HepG2 (cell line): Measurements from ENCODE around the gene TANC1. TPM values are rescaled to one million over a fixed set of nuclear protein-coding genes. Genes with fewer than 3 reads are reported as not detected.

ENCODE experiments used
- ATAC-seq: fragments of 200-7000 bp; cut with Tn5 transposase; 3 replicates; pipeline ENCODE4 v1.9.1; 2020; ENCODE audit warnings: mild to moderate bottlenecking, moderate library complexity
- BruUV-seq: library from RNA; stranded (reverse); fragments of 400-500 nt; replicated peaks from 2 replicates; lab custom pipeline; 2021; lab: Mats Ljungman, UMichigan
- CTCF ChIA-PET: fragments of 300-600 bp; formaldehyde crosslinking; extraction: SDS; loops from one replicate; lab custom pipeline; 2021; ENCODE audit warnings: low total read pairs, inconsistent platforms, low intra/inter-chr PET ratio; lab: Yijun Ruan, JAX
- POLR2A ChIA-PET: fragments of 350-600 bp; sonication (Branson Sonifier 250); formaldehyde crosslinking; loops from one replicate; lab custom pipeline; 2020; ENCODE audit warnings: antibody characterized with exemption, inconsistent platforms; lab: Yijun Ruan, JAX
- DNase-seq: peaks from one replicate; pipeline ENCODE4 v3.0.0-alpha.2; 2015; ENCODE audit warnings: low spot score
- FAIRE-seq: peaks from 3 replicates; lab custom pipeline; 2011; peaks lifted over from hg19 to GRCh38; lab: Jason Lieb, UNC
- H2AFZ ChIP-seq: one replicate; pipeline ENCODE4 v1.6.1; 2011; ENCODE audit warnings: low read length, inconsistent platforms
- H3K27ac ChIP-seq: fragments of 300-600 bp; 3 replicates; pipeline ENCODE4 v1.8.0; 2011; ENCODE audit warnings: mixed run types, mild to moderate bottlenecking, mixed read lengths, low read length, inconsistent platforms; ENCODE audit not compliant: insufficient read depth; ENCODE audit errors: extremely low read length
- H3K27me3 ChIP-seq, 2 experiments: fragments of 200-600 bp in 1 of 2; 2 replicates in 1 of 2; 3 replicates in 1 of 2; pipeline versions ENCODE4 v1.6.0 to v1.8.0; 2011; ENCODE audit warnings: low read length in 2 of 2, mild to moderate bottlenecking in 2 of 2, moderate library complexity in 2 of 2, inconsistent platforms in 1 of 2; ENCODE audit not compliant: insufficient read depth in 2 of 2, control insufficient read depth in 1 of 2
- H3K36me3 ChIP-seq, 2 experiments: fragments of 200-600 bp in 1 of 2; replicated peaks in 1 of 2; 2 replicates in 1 of 2; 3 replicates in 1 of 2; pipeline versions ENCODE4 v1.5.1 to v1.8.0; 2011; ENCODE audit warnings: low read length in 2 of 2, inconsistent platforms in 1 of 2; ENCODE audit not compliant: insufficient read depth in 2 of 2, control insufficient read depth in 1 of 2
- H3K4me1 ChIP-seq: 2 replicates; pipeline ENCODE4 v1.5.1; 2012; ENCODE audit warnings: low read length, inconsistent platforms; ENCODE audit not compliant: insufficient read depth
- H3K4me2 ChIP-seq: 2 replicates; pipeline ENCODE4 v1.6.0; 2011; ENCODE audit warnings: low read depth, low read length, inconsistent platforms
- H3K4me3 ChIP-seq, 3 experiments: fragments of 200-600 bp in 1 of 3; sonication (generic), shearing (Covaris generic) in 1 of 3; replicated peaks in 1 of 3; 2 replicates each; pipeline ENCODE4 v1.5.1; 2011 to 2016; ENCODE audit warnings: low read length in 3 of 3, inconsistent platforms in 2 of 3, low read depth in 2 of 3, mild to moderate bottlenecking in 2 of 3, control low read depth in 1 of 3, mixed read lengths in 1 of 3; ENCODE audit not compliant: insufficient read depth in 1 of 3
- H3K79me2 ChIP-seq: one replicate; pipeline ENCODE4 v1.6.1; 2011; ENCODE audit warnings: low read length, inconsistent platforms; ENCODE audit not compliant: insufficient read depth
- H3K9ac ChIP-seq: 2 replicates; pipeline ENCODE4 v1.6.0; 2011; ENCODE audit warnings: mild to moderate bottlenecking, low read depth, low read length, inconsistent platforms; ENCODE audit not compliant: insufficient read depth
- H3K9me3 ChIP-seq: 2 replicates; pipeline ENCODE4 v1.5.1; 2012; ENCODE audit warnings: mild to moderate bottlenecking, low read length
- H4K20me1 ChIP-seq: 2 replicates; pipeline ENCODE4 v1.6.0; 2011; ENCODE audit warnings: inconsistent platforms, mild to moderate bottlenecking, low read length, moderate library complexity; ENCODE audit not compliant: insufficient read depth
- CEBPB ChIP-seq: IDR thresholded peaks from 2 replicates; pipeline ENCODE4 v1.6.1; 2011; ENCODE audit warnings: low read depth, low read length, improper control_type of control experiment, borderline replicate concordance
- WGBS: methylation state at CpG from one replicate; pipeline ENCODE4 v1.1.6; 2017; ENCODE audit warnings: low lambda C conversion rate; 5-methylcytosine and 5-hydroxymethylcytosine counted together
- in situ Hi-C: cut with HindIII; loops from 2 replicates; pipeline ENCODE4 v1.10.0; 2017; ENCODE audit warnings: low pct_unique_long_range_greater_than_20kb; ENCODE audit not compliant: extremely low pct_ligation_motif_present
- intact Hi-C: fragments of 100-400 bp; cut with micrococcal nuclease; formaldehyde crosslinking; loops from one replicate; pipeline ENCODE4 v1.10.0; 2022; ENCODE audit not compliant: unreplicated experiment
- polyA plus RNA-seq, 8 experiments: library from polyadenylated mRNA; depleted of rRNA in 3 of 8; stranded (reverse) in 7 of 8; unstranded in 1 of 8; fragments of >200 nt; fragmentation: Illumina TruSeq in 4 of 8; extraction: Trizol in 4 of 8; gene quantifications; 2 replicates each; pipeline versions ENCODE4 v1.2.1 to v1.2.3, GENCODE V29; 2011 to 2016; ENCODE audit warnings: low read depth in 4 of 8, missing spikeins in 1 of 8, mixed read lengths in 1 of 8; ENCODE audit not compliant: insufficient read depth in 1 of 8
- total RNA-seq, 5 experiments: library from RNA; depleted of rRNA; stranded (reverse); fragments of >200 nt; fragmentation: Illumina TruSeq; extraction: Trizol; gene quantifications; 2 replicates each; pipeline ENCODE4 v1.2.3, GENCODE V29; 2016; ENCODE audit warnings: low read depth in 1 of 5
- TF ChIP-seq, protein P1 (sequence below), 2 experiments: sonication (generic) in 1 of 2; formaldehyde crosslinking in 1 of 2; IDR thresholded peaks; 2 replicates each; pipeline versions ENCODE4 v1.6.1 to v1.9.0; 2014 to 2022; ENCODE audit warnings: antibody characterized with exemption in 1 of 2, borderline replicate concordance in 1 of 2, inconsistent platforms in 1 of 2, low read depth in 1 of 2, missing genetic modification reagents in 1 of 2

The TANC1 gene
- total and polyA plus RNA-seq, 2 of the 13 experiments (the other 11 are each of a cell fraction or from before 2014, with no cell fraction given): 2.3 to 5.6 TPM

DNA sequence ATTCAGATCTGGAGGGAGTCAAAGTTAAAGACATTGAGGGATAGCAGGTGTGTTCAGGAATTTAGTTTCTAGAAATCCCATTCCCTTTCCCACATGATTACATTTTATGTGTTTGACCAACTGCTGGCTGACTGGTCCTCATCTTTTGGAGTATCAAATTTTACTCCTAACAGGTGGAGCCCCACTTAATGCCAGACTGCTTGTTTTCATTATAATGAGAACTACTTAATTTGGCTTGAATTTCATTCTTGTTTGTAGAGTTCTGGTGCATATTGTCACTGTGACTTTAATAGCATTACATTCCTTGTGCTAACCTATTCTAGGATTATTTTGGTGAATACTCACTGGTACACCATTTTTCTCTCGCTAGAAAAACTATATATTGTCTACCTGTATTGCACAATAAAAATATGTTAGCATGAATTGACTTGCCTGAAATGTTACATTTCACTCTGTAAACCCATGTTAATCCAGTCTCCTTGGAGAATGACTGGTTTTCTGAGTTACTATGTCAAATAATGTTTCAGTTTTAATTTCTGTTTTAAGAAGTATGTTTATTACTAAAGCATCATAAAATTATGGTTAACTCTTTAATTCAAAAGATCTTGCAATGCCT, 98.2 kb downstream of the TANC1 start:
- ChIA-PET POLR2A (no interaction called here), CTCF (no interaction called here)
- Histone ChIP-seq H3K4me1 (peaks cover 44% of the 10 kb centered on the region), H3K4me2 (no peak overlapping the region), H4K20me1 (no peaks in the 10 kb centered on the region), H3K36me3 (no peaks in the 10 kb centered on the region), H3K9ac (no peak overlapping the region), H3K4me3 (no peak overlapping the region), H3K27ac (no peak overlapping the region), H3K27me3 (no peaks in the 10 kb centered on the region; a peak in 1 of 5 replicates), H2AFZ (no peak overlapping the region), H3K79me2 (no peaks in the 10 kb centered on the region), H3K9me3 (no peaks in the 10 kb centered on the region)
- intact Hi-C loops: no loop called here
- TF ChIP-seq CEBPB: peak; percentile 42; the same call in 1 of the 2 replicates
- TF ChIP-seq, protein P1, sequence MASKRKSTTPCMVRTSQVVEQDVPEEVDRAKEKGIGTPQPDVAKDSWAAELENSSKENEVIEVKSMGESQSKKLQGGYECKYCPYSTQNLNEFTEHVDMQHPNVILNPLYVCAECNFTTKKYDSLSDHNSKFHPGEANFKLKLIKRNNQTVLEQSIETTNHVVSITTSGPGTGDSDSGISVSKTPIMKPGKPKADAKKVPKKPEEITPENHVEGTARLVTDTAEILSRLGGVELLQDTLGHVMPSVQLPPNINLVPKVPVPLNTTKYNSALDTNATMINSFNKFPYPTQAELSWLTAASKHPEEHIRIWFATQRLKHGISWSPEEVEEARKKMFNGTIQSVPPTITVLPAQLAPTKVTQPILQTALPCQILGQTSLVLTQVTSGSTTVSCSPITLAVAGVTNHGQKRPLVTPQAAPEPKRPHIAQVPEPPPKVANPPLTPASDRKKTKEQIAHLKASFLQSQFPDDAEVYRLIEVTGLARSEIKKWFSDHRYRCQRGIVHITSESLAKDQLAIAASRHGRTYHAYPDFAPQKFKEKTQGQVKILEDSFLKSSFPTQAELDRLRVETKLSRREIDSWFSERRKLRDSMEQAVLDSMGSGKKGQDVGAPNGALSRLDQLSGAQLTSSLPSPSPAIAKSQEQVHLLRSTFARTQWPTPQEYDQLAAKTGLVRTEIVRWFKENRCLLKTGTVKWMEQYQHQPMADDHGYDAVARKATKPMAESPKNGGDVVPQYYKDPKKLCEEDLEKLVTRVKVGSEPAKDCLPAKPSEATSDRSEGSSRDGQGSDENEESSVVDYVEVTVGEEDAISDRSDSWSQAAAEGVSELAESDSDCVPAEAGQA (IDR thresholded peaks at IDR 0.05; ENCODE audit: low read depth): no peak
- TF ChIP-seq, protein P1 (CRISPR knock-in tag; IDR thresholded peaks at IDR 0.05; ENCODE audit: borderline replicate concordance): no peak
- 71% methylated on average over 1 of the region's 1 CpG for WGBS
- FAIRE-seq (no peak), DNase-seq (no peak), ATAC-seq (no peak)
- BruUV-seq: no TSS peak
- in situ Hi-C loops: no loop called here
